ENCODE results near the gene IL11RA. TPM values are rescaled to one million over a fixed set of nuclear protein-coding genes. Genes with fewer than 3 reads are reported as not detected.

Gene IL11RA
- total and polyA plus RNA-seq, 2 experiments from 2014 or later = 44.1 to 52.3 TPM

DNA sequence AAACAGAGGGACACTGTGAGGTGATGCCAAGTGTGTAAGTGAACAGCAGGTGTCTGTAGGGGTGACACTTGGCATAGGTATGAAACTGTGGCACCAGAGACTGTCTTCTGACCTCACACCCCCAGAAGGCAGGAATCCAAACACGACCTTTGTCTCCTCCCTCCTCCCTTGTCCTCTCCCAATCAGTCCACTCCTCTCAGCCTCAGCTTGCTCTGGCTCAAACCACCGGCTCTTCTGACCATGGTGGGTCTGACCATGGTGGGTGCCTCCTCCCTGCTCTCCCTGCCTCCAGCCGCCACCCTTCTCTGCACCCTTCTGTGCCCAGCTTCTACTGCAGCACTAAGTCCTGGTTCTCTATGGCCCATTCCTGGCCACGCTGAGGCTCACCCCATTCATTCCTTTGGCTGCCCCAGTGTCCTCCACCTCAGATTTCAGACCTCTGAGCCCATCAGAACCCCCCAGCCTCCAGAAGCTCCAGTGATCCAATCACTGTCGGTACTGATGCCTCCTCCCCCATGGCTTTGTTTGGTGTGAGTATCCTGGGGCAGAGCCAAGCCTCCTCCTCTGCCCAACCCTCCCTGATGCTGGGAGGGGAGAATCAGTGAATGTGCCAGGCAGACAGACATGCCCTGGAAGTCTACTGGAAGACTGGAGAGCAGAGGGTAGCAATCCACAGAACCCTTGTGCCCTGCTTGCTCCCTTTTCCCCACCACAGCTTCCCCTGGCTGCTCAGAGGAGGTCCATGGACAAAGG is 21.4 kb upstream of the IL11RA start:
- peak; percentile 29 for DNase-seq
- no peak overlapping the region for H3K9ac ChIP-seq
- in situ Hi-C loops (cut with MboI) = no loop called here
- no peak overlapping the region for H3K4me3 ChIP-seq
- 28 to 42% methylated on average over 4 to 5 of the region's 5 CpGs for WGBS, 2 experiments (ENCODE audit: low coverage in 1 of 2, low lambda C conversion rate in 2 of 2, missing lambda C conversion rate in 2 of 2)
- H3F3A ChIP-seq (ENCODE audit: insufficient read depth) = peaks cover 7% of the 10 kb centered on the region; the same call in 1 of the 2 replicates
- H2AFZ ChIP-seq = no peak overlapping the region
- peaks cover 5% of the 10 kb centered on the region for H3K79me2 ChIP-seq (ENCODE audit: insufficient read depth)
- TF ChIP-seq EZH2 (IDR thresholded peaks at IDR 0.05; ENCODE audit: insufficient read depth, poor library complexity, severe bottlenecking) = no peak
- no peak for TF ChIP-seq EZH2phosphoT487 (IDR thresholded peaks at IDR 0.05; ENCODE audit: insufficient read depth, low read depth)
- no peaks in the 10 kb centered on the region for H4K20me1 ChIP-seq (ENCODE audit: insufficient read depth)
- no peak overlapping the region for H3K4me2 ChIP-seq (ENCODE audit: unreplicated experiment)
- no peaks in the 10 kb centered on the region for H3K4me1 ChIP-seq (ENCODE audit: insufficient read depth)
- no peak overlapping the region for H3K27ac ChIP-seq
- no peaks in the 10 kb centered on the region for H3K36me3 ChIP-seq (ENCODE audit: low read depth)
- no peaks in the 10 kb centered on the region for H3K9me2 ChIP-seq (ENCODE audit: insufficient read depth)
- H3K9me3 ChIP-seq (ENCODE audit: low read depth) = no peaks in the 10 kb centered on the region
- peaks cover 46% of the 10 kb centered on the region for H3K27me3 ChIP-seq (replicated peaks; ENCODE audit: insufficient read depth)

- Histone ChIP-seq H3K4me2 (ENCODE audit: unreplicated experiment) (no peak overlapping the region), H4K20me1 (ENCODE audit: insufficient read depth) (no peaks in the 10 kb centered on the region), H2AFZ (no peak overlapping the region), H3K9me2 (ENCODE audit: insufficient read depth) (no peaks in the 10 kb centered on the region), H3K27ac (no peak overlapping the region), H3K9ac (no peak overlapping the region), H3K4me3 (no peak overlapping the region), H3K79me2 (ENCODE audit: insufficient read depth) (peaks cover 23% of the 10 kb centered on the region), H3K9me3 (ENCODE audit: low read depth) (no peaks in the 10 kb centered on the region), H3K27me3 (replicated peaks; ENCODE audit: insufficient read depth) (peaks cover 21% of the 10 kb centered on the region), H3K36me3 (ENCODE audit: low read depth) (no peaks in the 10 kb centered on the region), H3F3A (ENCODE audit: insufficient read depth) (peaks cover 7% of the 10 kb centered on the region; the same call in 1 of the 2 replicates), H3K4me1 (ENCODE audit: insufficient read depth) (peaks cover 4% of the 10 kb centered on the region)
- 49 to 51% methylated on average over 5 of the region's 5 CpGs for WGBS, 2 experiments (ENCODE audit: low coverage in 1 of 2, low lambda C conversion rate in 2 of 2, missing lambda C conversion rate in 2 of 2)
- TF ChIP-seq EZH2phosphoT487 (IDR thresholded peaks at IDR 0.05; ENCODE audit: insufficient read depth, low read depth) = no peak
- TF ChIP-seq EZH2 (IDR thresholded peaks at IDR 0.05; ENCODE audit: insufficient read depth, poor library complexity, severe bottlenecking) = no peak
- in situ Hi-C loops (cut with MboI) = no loop called here
- no peak for DNase-seq
These were observed 18.8 kb upstream of the IL11RA start for GRCh38 chr9:34633166-34633565.

GRCh38 chr9:34633851-34634550 is 18.0 kb upstream of the IL11RA start:
- no peak overlapping the region for H2AFZ ChIP-seq
- no peak overlapping the region for H3K4me2 ChIP-seq (ENCODE audit: unreplicated experiment)
- H3K27me3 ChIP-seq (replicated peaks; ENCODE audit: insufficient read depth) = peaks cover 16% of the 10 kb centered on the region
- H3K27ac ChIP-seq = no peak overlapping the region
- H3K4me1 ChIP-seq (ENCODE audit: insufficient read depth) = peaks cover 9% of the 10 kb centered on the region
- TF ChIP-seq EZH2phosphoT487 (IDR thresholded peaks at IDR 0.05; ENCODE audit: insufficient read depth, low read depth) = no peak
- DNase-seq = peak; percentile 73
- WGBS, 2 experiments (ENCODE audit: low coverage in 1 of 2, low lambda C conversion rate in 2 of 2, missing lambda C conversion rate in 2 of 2) = 2 to 4% methylated on average over 3 of the region's 3 CpGs
- in situ Hi-C loops (cut with MboI) = no loop called here
- no peaks in the 10 kb centered on the region for H3K36me3 ChIP-seq (ENCODE audit: low read depth)
- no peaks in the 10 kb centered on the region for H4K20me1 ChIP-seq (ENCODE audit: insufficient read depth)
- H3K9me2 ChIP-seq (ENCODE audit: insufficient read depth) = no peaks in the 10 kb centered on the region
- H3K4me3 ChIP-seq = no peak overlapping the region
- no peaks in the 10 kb centered on the region for H3K9me3 ChIP-seq (ENCODE audit: low read depth)
- H3K9ac ChIP-seq = no peak overlapping the region
- H3K79me2 ChIP-seq (ENCODE audit: insufficient read depth) = peaks cover 23% of the 10 kb centered on the region
- peaks cover 7% of the 10 kb centered on the region; the same call in 1 of the 2 replicates for H3F3A ChIP-seq (ENCODE audit: insufficient read depth)

GRCh38 chr9:34634551-34635248 is 17.3 kb upstream of the IL11RA start:
- H3K9ac ChIP-seq = no peak overlapping the region
- no peak overlapping the region for H2AFZ ChIP-seq
- TF ChIP-seq EZH2phosphoT487 (IDR thresholded peaks at IDR 0.05; ENCODE audit: insufficient read depth, low read depth) (no peak), EZH2 (IDR thresholded peaks at IDR 0.05; ENCODE audit: insufficient read depth, poor library complexity, severe bottlenecking) (no peak)
- H3K27ac ChIP-seq = no peak overlapping the region
- no peak for DNase-seq
- no peak overlapping the region for H3K4me3 ChIP-seq
- no peaks in the 10 kb centered on the region for H3K9me3 ChIP-seq (ENCODE audit: low read depth)
- H3K4me2 ChIP-seq (ENCODE audit: unreplicated experiment) = no peak overlapping the region
- WGBS, 2 experiments (ENCODE audit: low coverage in 1 of 2, low lambda C conversion rate in 2 of 2, missing lambda C conversion rate in 2 of 2) = 52 to 61% methylated on average over 3 of the region's 3 CpGs
- H3F3A ChIP-seq (ENCODE audit: insufficient read depth) = peaks cover 7% of the 10 kb centered on the region; the same call in 1 of the 2 replicates
- in situ Hi-C loops (cut with MboI) = no loop called here
- no peaks in the 10 kb centered on the region for H3K36me3 ChIP-seq (ENCODE audit: low read depth)
- peaks cover 23% of the 10 kb centered on the region for H3K79me2 ChIP-seq (ENCODE audit: insufficient read depth)
- peaks cover 9% of the 10 kb centered on the region for H3K27me3 ChIP-seq (replicated peaks; ENCODE audit: insufficient read depth)
- H3K4me1 ChIP-seq (ENCODE audit: insufficient read depth) = peaks cover 9% of the 10 kb centered on the region
- H4K20me1 ChIP-seq (ENCODE audit: insufficient read depth) = no peaks in the 10 kb centered on the region
- H3K9me2 ChIP-seq (ENCODE audit: insufficient read depth) = no peaks in the 10 kb centered on the region
